ENCODE measurements around the gene ARV1. TPM values are rescaled to one million over a fixed set of nuclear protein-coding genes. Genes with fewer than 3 reads are reported as not detected.

ARV1 gene
- total and polyA plus RNA-seq, 10 of the 15 experiments (the other 5 are each of a cell fraction or from before 2014, with no cell fraction given): 23.2 to 55.1 (median 35.6) TPM

GRCh38 chr1:231011963-231012362, 33.1 kb downstream of the ARV1 start:
- H3K79me2 ChIP-seq (ENCODE audit: control insufficient read depth, insufficient read depth, low read length): no peaks in the 10 kb centered on the region
- ChIA-PET POLR2A (no interaction called here), CTCF (no interaction called here)

DNA sequence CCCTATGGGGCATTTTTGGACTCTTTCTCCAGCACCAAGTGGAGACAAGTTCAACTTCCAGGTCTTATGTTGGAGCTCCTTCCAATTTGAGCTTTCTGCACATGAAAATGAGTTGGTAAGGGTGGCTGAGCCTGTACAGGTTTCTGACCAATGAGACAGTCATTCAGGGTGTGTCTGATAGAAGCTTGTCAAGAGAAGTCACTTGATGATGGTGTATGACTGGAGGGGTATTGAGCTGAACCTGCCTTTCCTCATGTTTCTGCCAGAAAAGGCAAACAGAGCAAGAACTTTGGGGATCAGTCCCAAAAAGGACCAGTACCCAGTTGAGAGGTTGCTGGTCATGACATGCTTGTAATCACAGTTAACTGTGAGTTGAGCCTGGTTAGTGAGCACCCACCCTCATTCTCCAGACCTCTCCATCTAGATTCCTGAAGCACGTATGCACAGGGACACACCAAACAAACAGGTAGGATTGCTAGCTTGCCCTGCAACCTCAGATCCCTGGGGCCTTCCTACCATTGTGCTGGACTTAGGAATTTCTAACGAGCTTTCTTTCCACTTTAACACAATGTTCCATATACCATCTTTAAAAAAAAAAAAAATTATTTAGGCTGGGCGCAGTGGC, 34.6 kb downstream of the ARV1 start:
- no peaks in the 10 kb centered on the region for H3K27me3 ChIP-seq (replicated peaks in 1 of 2; ENCODE audit: control insufficient read depth in 2 of 2, insufficient read depth in 2 of 2, low read length in 1 of 2)
- no peak overlapping the region for H3K4me2 ChIP-seq (ENCODE audit: control insufficient read depth, insufficient read depth)
- FAIRE-seq: no peak
- ATAC-seq: no peak
- ChIA-PET SMC1A (ENCODE audit: uncharacterized antibody, unreplicated experiment) (no interaction called here), POLR2A (no interaction called here), CTCF (interaction anchor here (0.9 kb wide), 1 partner anchor 229 kb away, joined by 3 read pairs; no protein-coding TSS in a partner anchor), RAD21 (ENCODE audit: unreplicated experiment) (no interaction called here)
- no peak for DNase-seq (ENCODE audit: low read depth, low spot score)
- H2AFZ ChIP-seq (ENCODE audit: control insufficient read depth, low read depth, low read length): no peak overlapping the region
- H3K9ac ChIP-seq (ENCODE audit: control insufficient read depth, insufficient read depth, low read length): no peak overlapping the region
- WGBS (ENCODE audit: insufficient coverage, insufficient replicate concordance, low lambda C conversion rate, missing lambda C conversion rate): 50% methylated on average over 3 of the region's 3 CpGs
- in situ Hi-C loops (cut with MboI): no loop called here
- H3K4me1 ChIP-seq (ENCODE audit: control insufficient read depth, insufficient read depth, low read length): no peaks in the 10 kb centered on the region
- H4K20me1 ChIP-seq (ENCODE audit: control insufficient read depth, insufficient read depth): no peaks in the 10 kb centered on the region
- H3K36me3 ChIP-seq (ENCODE audit: control insufficient read depth in 2 of 2, insufficient read depth in 2 of 2, low read length in 1 of 2): no peaks in the 10 kb centered on the region
- H3K9me3 ChIP-seq (replicated peaks; ENCODE audit: control insufficient read depth, insufficient read depth, low read length): no peaks in the 10 kb centered on the region
- H3K79me2 ChIP-seq (ENCODE audit: control insufficient read depth, insufficient read depth, low read length): no peaks in the 10 kb centered on the region
- no TSS peak for BruUV-seq (replicated peaks)
- no peak overlapping the region for H3K27ac ChIP-seq (ENCODE audit: control insufficient read depth, insufficient read depth)
- H3K4me3 ChIP-seq: no peak overlapping the region
- intact Hi-C loops (cut with micrococcal nuclease; ENCODE audit: unreplicated experiment): no loop called here
- no peak for TF ChIP-seq STAT1 (conservative IDR thresholded peaks at IDR 0.05)
- TF ChIP-seq RBBP5 (conservative IDR thresholded peaks at IDR 0.05): no peak
- TF ChIP-seq ETV6 (conservative IDR thresholded peaks at IDR 0.05 in 1 of 2, IDR thresholded peaks at IDR 0.05 in 1 of 2; ENCODE audit: borderline replicate concordance in 1 of 2, low read depth in 1 of 2): no peak
- TF ChIP-seq CBFB (IDR thresholded peaks at IDR 0.05; ENCODE audit: low read depth): no peak
- no peak for TF ChIP-seq IKZF1 (conservative IDR thresholded peaks at IDR 0.05)
- no peak for TF ChIP-seq ZNF207 (IDR thresholded peaks at IDR 0.05; ENCODE audit: borderline replicate concordance)
- no peak for TF ChIP-seq ZNF384 (IDR thresholded peaks at IDR 0.05; ENCODE audit: borderline replicate concordance, low read depth, low read length)
- TF ChIP-seq CTCF (IDR thresholded peaks at IDR 0.05 in 2 of 3, conservative IDR thresholded peaks at IDR 0.05 in 1 of 3; ENCODE audit: control insufficient read depth in 2 of 3, extremely low read depth in 1 of 3, insufficient read depth in 1 of 3, low read depth in 3 of 3, low read length in 3 of 3): no peak
- no peak for TF ChIP-seq SPI1 (IDR thresholded peaks at IDR 0.05; ENCODE audit: borderline replicate concordance, insufficient read depth, low read depth, low read length)

More at GRCh38 chr1:231011963-231012362, 33.1 kb downstream of the ARV1 start:
- DNase-seq (ENCODE audit: low read depth, low spot score): no peak
- in situ Hi-C loops (cut with MboI) (no loop called here), intact Hi-C loops (cut with micrococcal nuclease; ENCODE audit: unreplicated experiment) (no loop called here)
- SMC1A ChIA-PET (ENCODE audit: uncharacterized antibody, unreplicated experiment): no interaction called here
- no peak overlapping the region for H3K9ac ChIP-seq (ENCODE audit: control insufficient read depth, insufficient read depth, low read length)
- TF ChIP-seq TARDBP (IDR thresholded peaks at IDR 0.05; ENCODE audit: borderline replicate concordance) (no peak), NFIC (IDR thresholded peaks at IDR 0.05; ENCODE audit: low read depth, low read length) (no peak), CREB1 (IDR thresholded peaks at IDR 0.05; ENCODE audit: low read depth) (no peak), YY1 (IDR thresholded peaks at IDR 0.05; ENCODE audit: low read depth, low read length) (no peak), SMAD1 (IDR thresholded peaks at IDR 0.05; ENCODE audit: low read depth, partially characterized antibody) (no peak), JUNB (IDR thresholded peaks at IDR 0.05) (no peak), WRNIP1 (IDR thresholded peaks at IDR 0.05; ENCODE audit: borderline replicate concordance, low read depth, low read length) (no peak), KDM1A (IDR thresholded peaks at IDR 0.05; ENCODE audit: borderline replicate concordance) (no peak)
- TF ChIP-seq, protein P1, sequence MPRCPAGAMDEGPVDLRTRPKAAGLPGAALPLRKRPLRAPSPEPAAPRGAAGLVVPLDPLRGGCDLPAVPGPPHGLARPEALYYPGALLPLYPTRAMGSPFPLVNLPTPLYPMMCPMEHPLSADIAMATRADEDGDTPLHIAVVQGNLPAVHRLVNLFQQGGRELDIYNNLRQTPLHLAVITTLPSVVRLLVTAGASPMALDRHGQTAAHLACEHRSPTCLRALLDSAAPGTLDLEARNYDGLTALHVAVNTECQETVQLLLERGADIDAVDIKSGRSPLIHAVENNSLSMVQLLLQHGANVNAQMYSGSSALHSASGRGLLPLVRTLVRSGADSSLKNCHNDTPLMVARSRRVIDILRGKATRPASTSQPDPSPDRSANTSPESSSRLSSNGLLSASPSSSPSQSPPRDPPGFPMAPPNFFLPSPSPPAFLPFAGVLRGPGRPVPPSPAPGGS (IDR thresholded peaks at IDR 0.05; ENCODE audit: borderline replicate concordance, insufficient read depth, low read depth, low read length, poor library complexity, severe bottlenecking): no peak
- no peak overlapping the region for H3K4me3 ChIP-seq
- H3K4me2 ChIP-seq (ENCODE audit: control insufficient read depth, insufficient read depth): no peak overlapping the region
- no peaks in the 10 kb centered on the region for H3K4me1 ChIP-seq (ENCODE audit: control insufficient read depth, insufficient read depth, low read length)
- no peak for FAIRE-seq
- H2AFZ ChIP-seq (ENCODE audit: control insufficient read depth, low read depth, low read length): no peak overlapping the region
- no peaks in the 10 kb centered on the region for H3K27me3 ChIP-seq (replicated peaks in 1 of 2; ENCODE audit: control insufficient read depth in 2 of 2, insufficient read depth in 2 of 2, low read length in 1 of 2)
- H3K9me3 ChIP-seq (replicated peaks; ENCODE audit: control insufficient read depth, insufficient read depth, low read length): no peaks in the 10 kb centered on the region
- H4K20me1 ChIP-seq (ENCODE audit: control insufficient read depth, insufficient read depth): no peaks in the 10 kb centered on the region
- WGBS (ENCODE audit: insufficient coverage, insufficient replicate concordance, low lambda C conversion rate, missing lambda C conversion rate): 80% methylated on average over 5 of the region's 5 CpGs
- RAD21 ChIA-PET (ENCODE audit: unreplicated experiment): no interaction called here
- no peaks in the 10 kb centered on the region for H3K36me3 ChIP-seq (ENCODE audit: control insufficient read depth in 2 of 2, insufficient read depth in 2 of 2, low read length in 1 of 2)
- no peak overlapping the region for H3K27ac ChIP-seq (ENCODE audit: control insufficient read depth, insufficient read depth)
- ATAC-seq: no peak
- BruUV-seq (replicated peaks): no TSS peak
